Sigmoid colon (tissue), 7 donors: Measurements from ENCODE around the gene TTLL12. TPM values are rescaled to one million over a fixed set of nuclear protein-coding genes. Genes with fewer than 3 reads are reported as not detected.
A peak's percentile ranks its signal among the peaks of the same experiment; 100 is the strongest.

Experiments used
- DNase-seq: peaks from one replicate; pipeline ENCODE4 v3.0.0-alpha.2; 2019
- H3K27ac ChIP-seq, 4 donors: fragments of 200-600 bp; sonication (generic); one replicate each; pipeline ENCODE4 v1.5.1; 2016 to 2019; ENCODE audit warnings: mild to moderate bottlenecking in 1 of 4
- H3K27me3 ChIP-seq, 3 donors: fragments of 200-600 bp; sonication (generic); one replicate each; pipeline ENCODE4 v1.5.1; 2019; ENCODE audit warnings: mild to moderate bottlenecking in 1 of 3
- H3K36me3 ChIP-seq, 4 donors: fragments of 200-600 bp; sonication (generic); one replicate each; pipeline ENCODE4 v1.5.1; 2016 to 2019
- H3K4me1 ChIP-seq, 4 donors: fragments of 200-600 bp; sonication (generic); one replicate each; pipeline ENCODE4 v1.5.1; 2017 to 2019
- H3K4me3 ChIP-seq, 4 donors: fragments of 200-600 bp; sonication (generic); one replicate each; pipeline ENCODE4 v1.5.1; 2017 to 2019; ENCODE audit warnings: mild to moderate bottlenecking in 2 of 4, moderate library complexity in 1 of 4
- H3K9me3 ChIP-seq, 4 donors: fragments of 200-600 bp in 3 of 4; sonication (generic) in 3 of 4; one replicate each; pipeline versions ENCODE4 v1.5.1 to v1.6.1; 2013 to 2019
- EP300 ChIP-seq, 4 donors: sonication (generic); formaldehyde crosslinking; IDR thresholded peaks; one replicate each; pipeline ENCODE4 v1.6.1; 2017; ENCODE audit warnings: antibody characterized with exemption in 4 of 4
- POLR2A ChIP-seq, 2 donors: fragments of 450-650 bp; IDR thresholded peaks; one replicate each; pipeline ENCODE4 v1.6.1; 2016; ENCODE audit warnings: antibody characterized with exemption in 2 of 2, mild to moderate bottlenecking in 2 of 2, moderate library complexity in 2 of 2
- POLR2AphosphoS5 ChIP-seq, 4 donors: sonication (generic); formaldehyde crosslinking; IDR thresholded peaks; one replicate each; pipeline ENCODE4 v1.6.1; 2017; ENCODE audit warnings: antibody characterized with exemption in 4 of 4
- WGBS, 2 donors: extraction: QIAGEN DNeasy Blood & Tissue Kit; methylation state at CpG; one replicate each; pipeline ENCODE4 v1.1.7; 2013; 5-methylcytosine and 5-hydroxymethylcytosine counted together
- intact Hi-C: fragments of 100-400 bp; cut with DNase I; formaldehyde crosslinking; loops from one replicate; pipeline ENCODE4 v1.15.1; 2023
- polyA plus RNA-seq, 3 donors: library from polyadenylated mRNA; stranded (reverse); fragments of 200-250 nt; gene quantifications; one replicate each; pipeline ENCODE4 v1.2.3, GENCODE V29; 2013
- total RNA-seq, 4 donors: library from RNA; depleted of rRNA; stranded (reverse); fragments of >200 nt; gene quantifications; one replicate each; pipeline ENCODE4 v1.1.0, GENCODE V29; 2016
- TF ChIP-seq, protein P1 (sequence below), 4 experiments: fragments of 450-650 bp in 3 of 4; fragments of 200-600 bp in 1 of 4; IDR thresholded peaks; one replicate each; pipeline ENCODE4 v1.5.1; 2016 to 2019; ENCODE audit warnings: antibody characterized with exemption in 4 of 4, mild to moderate bottlenecking in 3 of 4, moderate library complexity in 2 of 4
- donor health status: healthy with polysubstance abuse.
- donor health status: Bipolar disorder and iron deficiency.
- donor health status: healthy.

Gene TTLL12
- total and polyA plus RNA-seq, 7 donors: 13.2 to 127 (median 21.3) TPM

DNA sequence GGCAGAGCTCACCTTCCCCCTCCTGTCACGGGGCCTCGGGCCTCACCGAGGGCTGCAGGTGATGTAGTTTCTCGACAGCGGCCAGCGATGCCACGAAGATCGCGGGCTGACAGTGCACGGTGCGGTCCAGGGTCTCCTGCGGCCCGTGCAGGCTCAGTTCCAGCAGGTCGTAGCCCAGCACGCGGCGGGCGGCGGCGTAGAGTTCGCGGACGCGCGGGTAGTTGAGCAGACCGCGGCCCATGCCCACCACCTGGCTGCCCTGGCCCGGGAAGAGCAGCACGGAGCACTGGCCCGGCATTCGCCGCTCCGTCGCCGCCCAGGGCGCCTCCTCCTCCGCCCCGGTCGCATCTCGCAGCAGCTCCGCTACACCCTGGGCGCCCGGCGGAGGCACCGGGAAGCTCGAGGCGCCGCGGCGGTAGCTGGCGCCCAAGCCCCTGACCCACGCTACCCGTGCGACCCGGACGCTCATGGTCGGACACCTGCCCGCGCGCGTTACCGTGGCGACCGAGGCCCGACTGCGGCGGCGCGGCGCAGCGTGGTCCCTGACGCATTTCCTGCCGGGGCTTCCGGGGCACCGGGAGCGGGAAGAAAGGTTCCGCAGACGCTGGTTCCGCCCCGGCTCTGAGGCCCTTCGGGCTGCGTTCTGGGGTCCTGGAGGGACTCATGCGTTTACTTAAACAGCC lies 43.9 kb downstream of the TTLL12 start, which contains the start of gene MCAT:
Gene MCAT (minus strand): TSS at position 519 of the 683 bp plus-strand sequence. CDS start 50 bp downstream, at position 469.
- Histone ChIP-seq H3K9me3 (no peaks in the 10 kb centered on the region), H3K36me3 (peaks cover 0 to 34% (median 2%) of the 10 kb centered on the region in 4 donors), H3K4me3 (peak within 1 kb of the TSS; percentile 79 to 98 (median 88)), H3K4me1 (peaks cover 0 to 25% (median 20%) of the 10 kb centered on the region in 4 donors), H3K27ac (peak within 1 kb of the TSS; percentile 62 to 72 (median 71)), H3K27me3 (no peaks in the 10 kb centered on the region)
- DNase-seq: peak; percentile 91
- WGBS, 2 donors: 0 to 1% methylated on average over 83 of the region's 83 CpGs
- intact Hi-C loops: loop anchor here (10.0 kb wide), 1 partner anchor 288 kb away; the partner anchor contains the start of gene ARFGAP3
- TF ChIP-seq POLR2A (IDR thresholded peaks at IDR 0.05) (peak; percentile 23 to 47), EP300 (IDR thresholded peaks at IDR 0.05) (no peak), POLR2AphosphoS5 (IDR thresholded peaks at IDR 0.05) (peak; percentile 54 to 81 (median 76))
- TF ChIP-seq, protein P1, sequence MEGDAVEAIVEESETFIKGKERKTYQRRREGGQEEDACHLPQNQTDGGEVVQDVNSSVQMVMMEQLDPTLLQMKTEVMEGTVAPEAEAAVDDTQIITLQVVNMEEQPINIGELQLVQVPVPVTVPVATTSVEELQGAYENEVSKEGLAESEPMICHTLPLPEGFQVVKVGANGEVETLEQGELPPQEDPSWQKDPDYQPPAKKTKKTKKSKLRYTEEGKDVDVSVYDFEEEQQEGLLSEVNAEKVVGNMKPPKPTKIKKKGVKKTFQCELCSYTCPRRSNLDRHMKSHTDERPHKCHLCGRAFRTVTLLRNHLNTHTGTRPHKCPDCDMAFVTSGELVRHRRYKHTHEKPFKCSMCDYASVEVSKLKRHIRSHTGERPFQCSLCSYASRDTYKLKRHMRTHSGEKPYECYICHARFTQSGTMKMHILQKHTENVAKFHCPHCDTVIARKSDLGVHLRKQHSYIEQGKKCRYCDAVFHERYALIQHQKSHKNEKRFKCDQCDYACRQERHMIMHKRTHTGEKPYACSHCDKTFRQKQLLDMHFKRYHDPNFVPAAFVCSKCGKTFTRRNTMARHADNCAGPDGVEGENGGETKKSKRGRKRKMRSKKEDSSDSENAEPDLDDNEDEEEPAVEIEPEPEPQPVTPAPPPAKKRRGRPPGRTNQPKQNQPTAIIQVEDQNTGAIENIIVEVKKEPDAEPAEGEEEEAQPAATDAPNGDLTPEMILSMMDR (IDR thresholded peaks at IDR 0.05): no peak

DNA sequence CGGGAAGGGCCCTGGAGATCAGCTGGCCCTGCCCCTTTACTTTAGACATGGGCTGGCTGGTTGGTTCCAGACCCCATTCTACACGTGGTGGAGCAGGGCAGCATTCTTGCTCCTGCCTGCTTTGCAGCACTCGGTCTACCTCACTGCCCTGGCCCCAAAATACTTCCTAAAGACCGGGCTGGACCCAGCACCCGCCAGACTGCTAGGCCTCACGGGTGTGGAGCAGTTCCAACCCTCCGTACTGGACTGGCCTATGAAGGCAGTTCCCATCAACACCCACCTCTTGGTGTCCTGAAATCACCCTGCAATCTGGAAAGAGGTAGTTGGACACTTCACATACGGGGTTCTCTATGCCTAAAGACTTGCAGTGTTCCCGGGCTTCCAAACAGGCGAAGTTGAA lies 50.1 kb downstream of the TTLL12 start:
- WGBS, 2 donors: 80 to 83% methylated on average over 10 of the region's 10 CpGs
- intact Hi-C loops: no loop called here
- H3K4me3 ChIP-seq: no peak overlapping the region
- no peak for DNase-seq
- no peak overlapping the region for H3K27ac ChIP-seq
- H3K4me1 ChIP-seq: peaks cover 0 to 10% (median 6%) of the 10 kb centered on the region in 4 donors
- TF ChIP-seq POLR2A (IDR thresholded peaks at IDR 0.05) (no peak), EP300 (IDR thresholded peaks at IDR 0.05) (no peak), POLR2AphosphoS5 (IDR thresholded peaks at IDR 0.05) (no peak)
- TF ChIP-seq, protein P1 (IDR thresholded peaks at IDR 0.05): no peak
- H3K36me3 ChIP-seq: peaks cover 4 to 90% (median 37%) of the 10 kb centered on the region in 4 donors
- H3K27me3 ChIP-seq: no peaks in the 10 kb centered on the region
- H3K9me3 ChIP-seq: no peaks in the 10 kb centered on the region

DNA sequence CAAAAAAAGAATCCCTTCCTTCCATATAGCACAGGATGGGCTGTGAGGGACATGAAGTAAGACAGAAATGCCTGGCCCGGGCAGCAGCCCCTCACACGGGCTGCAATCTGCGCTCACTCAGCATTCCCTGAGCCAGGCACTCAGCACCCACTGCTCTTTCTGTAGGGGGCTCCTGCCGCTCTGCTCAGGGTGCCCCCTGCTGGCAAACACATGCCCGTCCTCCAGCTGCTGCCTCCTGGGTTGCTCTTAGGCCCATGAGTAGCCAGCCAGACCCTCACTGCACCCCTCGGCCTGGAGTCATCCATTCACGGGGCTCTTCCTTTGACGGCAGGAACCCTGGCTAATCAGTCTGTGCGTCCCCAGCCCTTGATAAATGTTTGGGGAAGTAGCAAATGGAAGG lies 50.7 kb downstream of the TTLL12 start:
- 43 to 49% methylated on average over 9 of the region's 9 CpGs for WGBS, 2 donors

DNA sequence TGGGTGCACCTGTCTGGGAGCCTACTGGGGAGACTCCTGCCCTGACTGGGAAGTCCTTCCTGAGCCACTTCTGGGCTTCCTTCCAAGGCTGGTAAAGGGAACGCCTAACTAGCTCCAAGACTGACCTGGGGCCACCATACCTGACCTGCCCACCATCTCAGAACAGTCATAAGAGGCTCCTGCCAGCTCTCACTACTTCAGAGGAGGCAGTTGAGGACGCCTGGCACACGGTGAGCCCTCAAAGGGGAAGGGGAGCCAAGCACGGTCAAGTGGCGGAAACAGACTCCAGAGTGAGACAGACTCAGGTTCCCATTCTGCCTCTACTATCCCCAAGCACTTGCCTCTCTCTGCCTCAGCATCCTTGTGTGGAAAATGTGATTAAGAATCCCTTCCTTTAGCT lies 51.4 kb downstream of the TTLL12 start:
- no peaks in the 10 kb centered on the region for H3K27me3 ChIP-seq
- H3K36me3 ChIP-seq: peaks cover 4 to 82% (median 37%) of the 10 kb centered on the region in 4 donors
- DNase-seq: no peak
- no peaks in the 10 kb centered on the region for H3K4me1 ChIP-seq
- no peak overlapping the region for H3K27ac ChIP-seq
- intact Hi-C loops: no loop called here
- no peak overlapping the region for H3K4me3 ChIP-seq
- H3K9me3 ChIP-seq: no peaks in the 10 kb centered on the region
- no peak for TF ChIP-seq EP300 (IDR thresholded peaks at IDR 0.05)
- no peak for TF ChIP-seq POLR2AphosphoS5 (IDR thresholded peaks at IDR 0.05)
- no peak for TF ChIP-seq POLR2A (IDR thresholded peaks at IDR 0.05)
- TF ChIP-seq, protein P1 (IDR thresholded peaks at IDR 0.05): no peak
- WGBS, 2 donors: 69 to 87% methylated on average over 5 of the region's 5 CpGs

More for the DNA sequence above, 50.7 kb downstream of the TTLL12 start:
- H3K36me3 ChIP-seq: peaks cover 4 to 89% (median 37%) of the 10 kb centered on the region in 4 donors
- H3K9me3 ChIP-seq: no peaks in the 10 kb centered on the region
- no peak for TF ChIP-seq EP300 (IDR thresholded peaks at IDR 0.05)
- TF ChIP-seq POLR2A (IDR thresholded peaks at IDR 0.05): no peak
- TF ChIP-seq, protein P1 (IDR thresholded peaks at IDR 0.05): peak in 2 of 4 experiments; percentile 23 to 31
- no peak overlapping the region for H3K27ac ChIP-seq
- no peak for DNase-seq
- H3K4me1 ChIP-seq: peaks cover 0 to 4% (median 2%) of the 10 kb centered on the region in 4 donors
- H3K27me3 ChIP-seq: no peaks in the 10 kb centered on the region
- H3K4me3 ChIP-seq: no peak overlapping the region
- intact Hi-C loops: no loop called here
